Colonic mucosa (tissue), 4 donors: Measurements from ENCODE around the gene RAD21L1. TPM values are rescaled to one million over a fixed set of nuclear protein-coding genes. Genes with fewer than 3 reads are reported as not detected.

Source experiments
- DNase-seq: peaks from one replicate; pipeline ENCODE4 v3.0.0-alpha.2; 2020
- H3K27ac ChIP-seq: fragments of 200-600 bp; one replicate; pipeline ENCODE4 v1.8.0; 2021
- H3K27me3 ChIP-seq: fragments of 200-600 bp; one replicate; pipeline ENCODE4 v1.8.0; 2021
- H3K36me3 ChIP-seq: fragments of 200-600 bp; one replicate; pipeline ENCODE4 v1.8.0; 2021
- H3K4me1 ChIP-seq: fragments of 200-600 bp; one replicate; pipeline ENCODE4 v1.8.0; 2021; ENCODE audit warnings: mild to moderate bottlenecking
- H3K4me3 ChIP-seq: fragments of 200-600 bp; one replicate; pipeline ENCODE4 v1.8.0; 2021
- H3K9ac ChIP-seq, 2 donors: one replicate each; pipeline ENCODE4 v1.7.0; 2013; ENCODE audit warnings: control low read depth in 2 of 2, low read depth in 2 of 2, low read length in 2 of 2
- H3K9me3 ChIP-seq: fragments of 200-600 bp; one replicate; pipeline ENCODE4 v1.8.0; 2021
- CTCF ChIP-seq: fragments of 200-600 bp; IDR thresholded peaks from one replicate; pipeline ENCODE4 v1.8.0; 2022; ENCODE audit warnings: antibody characterized with exemption, mild to moderate bottlenecking
- intact Hi-C: fragments of 100-400 bp; cut with DNase I; formaldehyde crosslinking; loops from one replicate; pipeline ENCODE4 v1.14.1; 2022
- total RNA-seq, 2 donors: library from RNA; stranded (reverse); fragmentation: NEBNext Ultra II Directional in 1 of 2; extraction: Animal tissue kit (Norgen Biotek cat#: 25700) in 1 of 2; gene quantifications; one replicate each; pipeline ENCODE4 v1.2.1, GENCODE V29; 2021
- donor health status: healthy.
- donor health status: DM: no; HTN: no; CAD: no.
- donor health status: DM: no; HTN: no; CAD: no.

RAD21L1 gene
- total RNA-seq, 2 donors from 2014 or later: not detected

- Histone ChIP-seq H3K4me3 (no peak overlapping the region), H3K27ac (no peak overlapping the region), H3K9ac (no peak overlapping the region), H3K9me3 (no peaks in the 10 kb centered on the region), H3K27me3 (no peaks in the 10 kb centered on the region), H3K4me1 (no peaks in the 10 kb centered on the region), H3K36me3 (no peaks in the 10 kb centered on the region)
- intact Hi-C loops: no loop called here
- no peak for DNase-seq
- no peak for TF ChIP-seq CTCF
Measured at GRCh38 chr20:1275919-1276318, 50.1 kb downstream of the RAD21L1 start.

DNA sequence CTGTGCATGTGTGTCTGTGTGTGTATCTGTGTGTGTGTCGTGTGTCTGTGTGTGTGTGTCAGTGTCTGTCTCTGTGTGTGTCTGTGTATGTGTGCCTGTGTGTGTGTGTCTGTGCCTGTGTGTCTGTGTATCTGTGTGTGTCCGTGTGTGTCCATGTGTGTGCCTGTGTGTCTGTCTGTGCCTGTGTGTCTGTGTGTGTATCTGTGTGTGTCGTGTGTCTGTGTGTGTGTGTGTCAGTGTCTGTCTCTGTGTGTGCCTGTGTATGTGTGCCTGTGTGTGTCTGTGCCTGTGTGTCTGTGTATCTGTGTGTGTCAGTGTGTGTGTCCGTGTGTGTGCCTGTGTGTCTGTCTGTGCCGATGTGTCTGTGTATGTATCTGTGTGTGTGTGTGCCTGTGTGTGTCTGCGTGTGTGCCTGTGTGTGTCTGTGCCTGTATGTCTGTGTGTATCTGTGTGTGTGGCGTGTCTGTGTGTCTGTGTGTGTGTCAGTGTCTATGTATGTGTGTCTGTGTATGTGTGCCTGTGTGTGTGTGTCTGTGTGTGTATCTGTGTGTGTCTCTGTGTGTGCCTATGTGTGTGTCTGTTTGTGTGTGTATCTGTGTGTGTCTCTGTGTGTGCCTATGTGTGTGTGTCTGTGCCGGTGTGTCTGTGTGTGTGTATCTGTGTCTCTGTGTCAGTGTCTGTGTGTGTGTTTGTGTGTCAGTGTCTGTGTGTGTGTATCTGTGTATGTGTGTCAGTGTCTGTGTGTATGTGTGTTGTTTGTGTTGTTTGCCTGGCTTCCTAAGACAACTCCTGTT, 51.9 kb downstream of the RAD21L1 start:
- Histone ChIP-seq H3K9me3 (no peaks in the 10 kb centered on the region), H3K9ac (no peak overlapping the region), H3K4me3 (no peak overlapping the region), H3K36me3 (no peaks in the 10 kb centered on the region), H3K4me1 (no peaks in the 10 kb centered on the region), H3K27ac (no peak overlapping the region), H3K27me3 (no peaks in the 10 kb centered on the region)
- no peak for TF ChIP-seq CTCF
- no peak for DNase-seq
- intact Hi-C loops: no loop called here

DNA sequence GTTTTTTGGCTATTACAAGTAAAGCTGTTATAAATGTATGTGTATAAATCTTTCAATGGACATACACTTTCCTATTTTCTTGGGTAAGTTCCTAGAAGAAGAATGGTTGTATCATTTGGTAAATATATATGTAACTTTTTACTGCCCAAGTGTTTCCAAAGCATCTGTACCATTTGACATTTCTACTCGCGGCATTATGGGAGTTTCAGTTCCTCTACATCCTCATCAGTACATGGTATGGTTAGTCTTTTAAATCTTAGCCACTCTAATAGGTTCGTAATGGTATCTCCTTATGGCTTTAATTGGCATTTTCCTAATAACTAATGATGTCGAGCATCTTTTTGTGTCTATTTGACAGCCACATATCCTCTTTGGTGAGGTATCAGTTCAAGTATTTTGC, 53.1 kb downstream of the RAD21L1 start:
- H3K4me1 ChIP-seq: no peaks in the 10 kb centered on the region
- no peak for TF ChIP-seq CTCF
- intact Hi-C loops: no loop called here
- no peak overlapping the region for H3K27ac ChIP-seq
- H3K9me3 ChIP-seq: no peaks in the 10 kb centered on the region
- H3K4me3 ChIP-seq: no peak overlapping the region
- no peaks in the 10 kb centered on the region for H3K36me3 ChIP-seq
- no peaks in the 10 kb centered on the region for H3K27me3 ChIP-seq
- DNase-seq: no peak
- H3K9ac ChIP-seq: no peak overlapping the region

GRCh38 chr20:1280195-1281102, 54.6 kb downstream of the RAD21L1 start:
- no peaks in the 10 kb centered on the region for H3K27me3 ChIP-seq
- H3K9ac ChIP-seq: no peak overlapping the region
- H3K36me3 ChIP-seq: no peaks in the 10 kb centered on the region
- TF ChIP-seq CTCF: no peak
- DNase-seq: no peak
- H3K4me1 ChIP-seq: no peaks in the 10 kb centered on the region
- no peak overlapping the region for H3K4me3 ChIP-seq
- H3K9me3 ChIP-seq: no peaks in the 10 kb centered on the region
- intact Hi-C loops: no loop called here
- no peak overlapping the region for H3K27ac ChIP-seq

GRCh38 chr20:1281279-1282057, 55.6 kb downstream of the RAD21L1 start:
- TF ChIP-seq CTCF: no peak
- no peaks in the 10 kb centered on the region for H3K27me3 ChIP-seq
- no peaks in the 10 kb centered on the region for H3K4me1 ChIP-seq
- DNase-seq: no peak
- no peak overlapping the region for H3K4me3 ChIP-seq
- peak overlapping the region in 1 of 2 donors; percentile 30 for H3K9ac ChIP-seq
- no peaks in the 10 kb centered on the region for H3K36me3 ChIP-seq
- H3K9me3 ChIP-seq: no peaks in the 10 kb centered on the region
- intact Hi-C loops: no loop called here
- H3K27ac ChIP-seq: no peak overlapping the region
